Mucosa of stomach (tissue), 1 donor: ENCODE data around the gene ANTKMT.
"Not testable (repeated sequence)": the region's sequence is repeated elsewhere in the genome, so short reads cannot be mapped to it uniquely, and the experiment has no call there.

ENCODE experiments used
- H3K27me3 ChIP-seq: one replicate; pipeline ENCODE4 v1.7.0; 2013; ENCODE audit warnings: mild to moderate bottlenecking, low read length; ENCODE audit not compliant: control insufficient read depth, insufficient read depth
- H3K36me3 ChIP-seq: one replicate; pipeline ENCODE4 v1.7.0; 2013; ENCODE audit warnings: low read length; ENCODE audit not compliant: control insufficient read depth, insufficient read depth
- H3K4me1 ChIP-seq: one replicate; pipeline ENCODE4 v1.7.0; 2013; ENCODE audit warnings: mild to moderate bottlenecking, low read length; ENCODE audit not compliant: control insufficient read depth, insufficient read depth
- H3K4me3 ChIP-seq: one replicate; pipeline ENCODE4 v1.7.0; 2013; ENCODE audit warnings: low read length
- H3K9ac ChIP-seq: one replicate; pipeline ENCODE4 v1.7.0; 2013; ENCODE audit warnings: mild to moderate bottlenecking, low read length, moderate library complexity
- H3K9me3 ChIP-seq: one replicate; pipeline ENCODE4 v1.7.0; 2013; ENCODE audit warnings: mild to moderate bottlenecking, low read length, moderate library complexity; ENCODE audit not compliant: control insufficient read depth
- donor health status: Pancreatic carcinoma.

The ANTKMT gene

GRCh38 chr16:739560-740458 is 18.9 kb downstream of the ANTKMT start:
- Histone ChIP-seq H3K4me1 (peaks cover 11% of the 10 kb centered on the region), H3K36me3 (no peaks in the 10 kb centered on the region), H3K9ac (peak overlapping the region; percentile 87), H3K9me3 (no peaks in the 10 kb centered on the region), H3K27me3 (no peaks in the 10 kb centered on the region), H3K4me3 (peak overlapping the region; percentile 74)

- no peaks in the 10 kb centered on the region for H3K27me3 ChIP-seq
- H3K36me3 ChIP-seq = no peaks in the 10 kb centered on the region
- H3K4me3 ChIP-seq = peak overlapping the region; percentile 74
- peak overlapping the region; percentile 87 for H3K9ac ChIP-seq
- H3K4me1 ChIP-seq = peaks cover 11% of the 10 kb centered on the region
- no peaks in the 10 kb centered on the region for H3K9me3 ChIP-seq
Observed at GRCh38 chr16:740459-740763, 19.5 kb downstream of the ANTKMT start.

GRCh38 chr16:740764-741505 is 20.0 kb downstream of the ANTKMT start, which contains the start of gene CIAO3:
Gene CIAO3 (minus strand): TSS chr16:740997. CDS start chr16:740985, 12 bp downstream.
- Histone ChIP-seq H3K9me3 (no peaks in the 10 kb centered on the region), H3K36me3 (no peaks in the 10 kb centered on the region), H3K4me1 (peaks cover 11% of the 10 kb centered on the region), H3K9ac (peak within 1 kb of the TSS; percentile 87), H3K4me3 (peak within 1 kb of the TSS; percentile 74), H3K27me3 (no peaks in the 10 kb centered on the region)

GRCh38 chr16:741986-742629 is 21.2 kb downstream of the ANTKMT start:
- Histone ChIP-seq H3K9ac (no peak overlapping the region), H3K9me3 (no peaks in the 10 kb centered on the region), H3K27me3 (no peaks in the 10 kb centered on the region), H3K4me1 (peaks cover 11% of the 10 kb centered on the region), H3K36me3 (no peaks in the 10 kb centered on the region), H3K4me3 (no peak overlapping the region)

GRCh38 chr16:742894-743293 is 21.9 kb downstream of the ANTKMT start:
- not testable (repeated sequence) for H3K4me3 ChIP-seq, H3K9ac ChIP-seq, H3K4me1 ChIP-seq, H3K36me3 ChIP-seq, H3K27me3 ChIP-seq, H3K9me3 ChIP-seq

- Histone ChIP-seq H3K9me3 (no peaks in the 10 kb centered on the region), H3K4me3 (no peak overlapping the region), H3K36me3 (no peaks in the 10 kb centered on the region), H3K4me1 (peaks cover 8% of the 10 kb centered on the region), H3K9ac (no peak overlapping the region), H3K27me3 (no peaks in the 10 kb centered on the region)
Observed at GRCh38 chr16:743794-744500, 23.0 kb downstream of the ANTKMT start.

GRCh38 chr16:745739-746138 is 24.8 kb downstream of the ANTKMT start:
- Histone ChIP-seq H3K4me3 (no peak overlapping the region), H3K4me1 (no peaks in the 10 kb centered on the region), H3K36me3 (no peaks in the 10 kb centered on the region), H3K27me3 (no peaks in the 10 kb centered on the region), H3K9me3 (no peaks in the 10 kb centered on the region), H3K9ac (no peak overlapping the region)

- H3K36me3 ChIP-seq = no peaks in the 10 kb centered on the region
- no peaks in the 10 kb centered on the region for H3K4me1 ChIP-seq
- no peak overlapping the region for H3K4me3 ChIP-seq
- no peaks in the 10 kb centered on the region for H3K9me3 ChIP-seq
- H3K9ac ChIP-seq = no peak overlapping the region
- H3K27me3 ChIP-seq = peaks cover 4% of the 10 kb centered on the region
Observed at GRCh38 chr16:746637-747036, 25.7 kb downstream of the ANTKMT start.

GRCh38 chr16:747978-748746 is 27.2 kb downstream of the ANTKMT start:
- no peaks in the 10 kb centered on the region for H3K36me3 ChIP-seq
- peaks cover 15% of the 10 kb centered on the region for H3K27me3 ChIP-seq
- H3K9me3 ChIP-seq = no peaks in the 10 kb centered on the region
- H3K9ac ChIP-seq = no peak overlapping the region
- H3K4me1 ChIP-seq = peaks cover 5% of the 10 kb centered on the region
- H3K4me3 ChIP-seq = no peak overlapping the region

GRCh38 chr16:749010-749409 is 28.1 kb downstream of the ANTKMT start:
- Histone ChIP-seq H3K36me3 (no peaks in the 10 kb centered on the region), H3K9me3 (no peaks in the 10 kb centered on the region), H3K4me1 (peaks cover 5% of the 10 kb centered on the region), H3K9ac (no peak overlapping the region), H3K4me3 (no peak overlapping the region), H3K27me3 (peaks cover 15% of the 10 kb centered on the region)

- Histone ChIP-seq H3K4me3 (no peak overlapping the region), H3K36me3 (no peaks in the 10 kb centered on the region), H3K27me3 (peaks cover 15% of the 10 kb centered on the region), H3K4me1 (peaks cover 5% of the 10 kb centered on the region), H3K9me3 (no peaks in the 10 kb centered on the region), H3K9ac (no peak overlapping the region)
Observed at GRCh38 chr16:750485-750884, 29.5 kb downstream of the ANTKMT start.
